Left renal cortex interstitium (tissue), 4 donors: ENCODE results near the gene STK32B. TPM values are rescaled to one million over a fixed set of nuclear protein-coding genes. Genes with fewer than 3 reads are reported as not detected.
A peak's percentile ranks its signal among the peaks of the same experiment; 100 is the strongest.

Experiments used
- DNase-seq, 4 donors: peaks; one replicate each; pipeline ENCODE4 v3.0.0-alpha.2; 2013; ENCODE audit warnings: low read depth in 4 of 4, low spot score in 2 of 4, missing footprints in 1 of 4
- polyA plus RNA-seq, 4 donors: library from polyadenylated mRNA; unstranded; fragments of 120-200 nt; gene quantifications; one replicate each; pipeline ENCODE4 v1.2.1, GENCODE V29; 2013; ENCODE audit not compliant: insufficient read length in 4 of 4

The STK32B gene
- polyA plus RNA-seq, 4 donors = 8.9 to 10.7 (median 9.6) TPM

GRCh38 chr4:5379895-5380294 lies 328.6 kb downstream of the STK32B start:
- no peak for DNase-seq

DNA sequence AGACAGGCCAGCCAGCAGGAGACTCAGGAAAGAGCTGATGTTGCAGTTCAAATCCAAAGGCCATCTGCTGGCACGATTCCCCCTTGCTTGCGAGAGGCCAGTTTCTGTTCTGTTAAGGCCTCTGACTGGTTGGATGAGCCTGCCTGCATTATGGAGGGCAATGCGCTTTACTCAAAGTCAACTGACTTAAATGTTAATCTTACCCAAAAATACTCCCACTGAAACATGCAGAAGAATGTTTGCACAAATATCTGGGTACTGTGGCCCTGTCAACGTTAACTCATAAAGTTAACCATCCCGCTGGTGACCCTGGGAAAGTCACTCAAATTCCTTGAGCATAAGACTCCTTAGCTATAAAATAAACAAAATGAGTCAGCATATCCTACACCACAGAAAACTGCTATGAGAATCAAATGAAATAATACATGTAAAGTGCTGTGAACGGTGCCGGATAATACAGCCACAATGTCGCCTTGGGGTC lies 330.7 kb downstream of the STK32B start:
- DNase-seq = no peak

DNA sequence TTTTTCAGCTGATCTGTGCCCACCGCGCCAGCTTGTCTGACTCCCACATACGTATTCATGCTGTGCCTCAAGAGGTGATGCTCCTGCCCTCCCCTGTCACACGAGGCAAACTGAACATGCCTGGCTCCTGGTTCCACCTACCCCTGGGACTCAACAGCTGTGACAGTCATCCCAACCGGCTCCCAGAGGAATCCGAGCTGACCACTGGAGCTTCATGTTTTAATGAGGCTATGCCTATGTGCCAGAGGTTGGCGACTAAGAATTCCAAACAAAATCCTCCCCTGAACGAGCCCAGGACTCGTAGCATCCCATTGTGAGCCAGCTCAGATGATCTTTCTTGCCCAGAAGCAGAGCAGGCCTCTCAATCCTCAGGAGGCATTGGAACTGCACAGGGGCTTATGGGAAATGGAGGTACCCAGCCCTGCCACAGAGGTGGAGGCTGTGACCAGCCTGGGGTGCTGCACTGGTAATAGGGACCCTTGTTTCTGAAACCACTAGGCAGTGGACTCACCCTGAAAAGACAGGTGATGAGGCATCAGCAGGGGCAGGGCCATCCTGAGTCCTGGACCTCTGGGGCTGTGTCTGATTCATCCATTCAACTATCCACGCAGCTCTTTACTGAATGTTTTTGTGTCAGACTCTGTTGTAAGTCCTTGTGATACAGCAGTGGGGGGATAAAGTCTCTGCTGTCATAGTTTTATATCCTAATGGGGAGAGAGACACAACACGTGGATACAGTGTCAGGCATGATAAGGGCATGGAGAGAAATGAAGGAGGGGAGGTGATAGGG lies 332.1 kb downstream of the STK32B start:
- no peak for DNase-seq

DNA sequence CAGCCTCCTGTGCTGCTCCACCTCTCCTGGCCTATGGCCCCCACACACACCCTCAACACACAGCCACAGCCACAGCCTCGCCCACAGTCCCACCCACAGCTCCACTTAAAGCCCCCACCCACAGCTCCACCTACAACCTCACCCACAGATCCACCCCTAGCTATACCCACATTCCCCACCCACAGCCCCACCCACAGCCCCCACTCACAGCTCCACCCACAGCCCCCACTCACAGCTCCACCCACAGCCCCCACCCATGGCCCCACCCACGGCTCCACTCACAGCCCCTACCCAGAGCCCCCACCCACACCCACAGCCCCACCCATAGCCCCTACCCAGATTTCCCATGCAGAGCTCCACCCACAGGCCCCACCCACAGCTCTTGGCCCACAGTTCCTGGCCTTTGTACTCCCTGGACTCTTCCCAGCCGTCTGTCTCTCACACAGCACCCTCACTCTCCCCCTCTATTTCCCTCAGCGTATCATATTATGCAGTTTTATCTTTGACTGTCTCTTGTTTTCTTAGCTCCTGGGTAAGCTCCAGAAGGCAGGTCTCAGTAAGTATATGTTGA lies 334.5 kb downstream of the STK32B start:
- DNase-seq = no peak

- no peak for DNase-seq
Observed at GRCh38 chr4:5386921-5387320, 335.6 kb downstream of the STK32B start.

GRCh38 chr4:5387457-5387856 lies 336.2 kb downstream of the STK32B start:
- no peak for DNase-seq

DNA sequence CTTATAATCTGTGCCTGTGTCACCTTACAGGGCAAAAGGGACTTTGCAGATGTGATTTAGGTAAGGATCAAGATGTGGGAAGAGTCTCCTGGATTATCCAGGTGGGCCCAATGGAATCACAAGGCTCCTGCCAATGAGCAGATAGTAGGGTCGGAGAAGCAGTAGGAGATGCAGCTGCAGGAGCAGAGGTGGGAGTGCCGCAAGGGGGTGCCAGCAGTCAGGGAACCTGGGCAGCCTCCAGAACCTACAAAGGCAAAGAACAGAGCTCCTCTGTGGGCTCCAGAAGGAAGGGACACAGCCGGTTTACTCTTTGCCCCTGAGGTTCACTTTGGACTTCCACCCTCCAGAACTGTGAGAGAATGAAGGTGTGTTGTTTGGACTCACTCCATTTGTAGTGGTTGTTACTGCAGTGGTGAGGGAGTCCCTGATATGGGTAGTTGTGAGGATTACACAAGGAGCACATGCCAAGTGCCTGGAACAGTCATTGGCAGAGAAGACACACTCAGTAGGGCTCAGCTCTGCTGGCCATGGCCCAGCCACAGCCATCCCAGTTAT lies 338.6 kb downstream of the STK32B start:
- DNase-seq = no peak

GRCh38 chr4:5391492-5391891 lies 340.2 kb downstream of the STK32B start:
- no peak for DNase-seq

- no peak for DNase-seq
Observed at GRCh38 chr4:5393911-5394513, 342.7 kb downstream of the STK32B start.

- DNase-seq = no peak
Observed at GRCh38 chr4:5395781-5396180, 344.5 kb downstream of the STK32B start.

GRCh38 chr4:5398056-5398455 lies 346.8 kb downstream of the STK32B start:
- no peak for DNase-seq

DNA sequence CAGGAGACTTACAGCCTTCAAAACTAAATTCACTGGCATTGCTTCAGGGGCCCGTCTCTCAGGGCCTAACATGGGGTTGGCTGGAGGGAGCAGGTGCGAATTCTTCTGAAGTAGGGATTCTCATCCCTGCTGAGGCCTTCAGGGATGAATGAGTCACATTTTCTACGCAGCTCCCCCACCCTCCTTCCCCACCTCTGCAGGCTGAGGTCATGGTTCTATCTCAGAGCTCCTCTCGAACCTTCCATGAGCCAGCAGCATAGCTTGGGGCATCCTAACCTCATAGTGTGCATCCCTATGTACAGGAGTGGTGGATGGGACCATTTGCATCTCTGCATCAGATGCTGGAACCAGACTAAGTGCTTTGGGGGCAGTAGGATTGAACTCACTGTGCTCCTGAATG lies 347.8 kb downstream of the STK32B start:
- DNase-seq = no peak

- DNase-seq = peak in 2 of 4 donors; percentile 4
Observed at GRCh38 chr4:5399790-5400421, 348.6 kb downstream of the STK32B start.

- DNase-seq = no peak
Observed at GRCh38 chr4:5403746-5404497, 352.6 kb downstream of the STK32B start.

DNA sequence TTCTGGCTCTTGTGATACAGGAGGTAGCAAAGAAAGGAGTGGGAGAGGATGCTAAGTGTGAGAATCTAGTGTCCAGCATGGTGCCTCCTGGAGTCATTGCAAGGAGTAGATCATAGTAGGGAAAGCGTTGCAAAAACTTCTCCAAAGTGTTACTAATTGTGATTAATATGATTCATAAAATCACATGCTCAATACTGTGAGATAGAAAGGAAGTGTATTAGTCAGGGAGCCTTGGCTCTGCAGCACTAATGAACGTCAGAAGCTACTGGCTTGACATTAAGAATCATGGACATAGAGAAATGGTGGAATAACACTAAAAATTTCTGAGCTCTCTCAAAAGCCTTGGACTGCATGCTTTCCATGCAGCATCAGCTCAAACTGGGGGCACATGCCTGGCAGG lies 358.0 kb downstream of the STK32B start:
- DNase-seq = no peak

GRCh38 chr4:5409972-5410618 lies 358.8 kb downstream of the STK32B start:
- DNase-seq = no peak

DNA sequence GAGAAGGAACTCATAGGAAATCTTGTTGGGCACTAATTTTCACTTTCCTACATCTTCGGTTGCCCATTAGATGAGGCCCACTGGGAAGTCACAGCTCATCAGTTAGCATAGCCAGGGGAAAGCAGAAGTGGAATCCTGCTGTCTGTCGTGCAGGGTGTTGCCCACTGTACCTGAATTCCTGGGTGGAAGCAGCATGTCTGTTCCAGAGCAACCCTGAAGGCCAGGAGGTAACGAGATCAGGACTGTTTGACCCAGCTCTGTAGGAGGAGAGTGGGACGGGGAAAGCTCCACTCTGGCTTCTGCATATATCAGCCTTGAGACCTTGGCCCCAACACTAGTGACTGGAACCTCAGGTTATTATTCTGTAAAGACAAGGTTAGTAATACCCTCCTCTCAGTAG lies 361.0 kb downstream of the STK32B start:
- no peak for DNase-seq

DNA sequence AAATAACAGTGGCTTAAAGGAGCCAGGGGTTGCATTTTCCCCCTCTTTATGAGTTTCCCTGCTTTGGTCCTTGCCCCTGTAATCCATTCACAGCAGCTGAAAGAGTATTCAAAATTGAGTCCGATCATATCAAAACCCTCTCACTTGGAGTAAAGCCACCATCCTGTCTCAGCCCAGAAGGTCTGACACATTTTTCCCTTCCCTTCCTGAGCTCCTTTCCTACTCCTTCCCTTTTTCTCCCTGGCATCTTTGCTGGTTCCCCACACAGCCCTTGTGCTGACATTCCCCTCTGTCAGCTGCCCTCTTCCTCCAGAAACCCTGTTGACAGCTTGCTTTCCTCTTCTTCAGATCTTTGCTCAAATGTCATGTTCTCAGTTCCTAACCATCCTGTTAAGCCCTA lies 361.5 kb downstream of the STK32B start:
- DNase-seq = no peak

DNA sequence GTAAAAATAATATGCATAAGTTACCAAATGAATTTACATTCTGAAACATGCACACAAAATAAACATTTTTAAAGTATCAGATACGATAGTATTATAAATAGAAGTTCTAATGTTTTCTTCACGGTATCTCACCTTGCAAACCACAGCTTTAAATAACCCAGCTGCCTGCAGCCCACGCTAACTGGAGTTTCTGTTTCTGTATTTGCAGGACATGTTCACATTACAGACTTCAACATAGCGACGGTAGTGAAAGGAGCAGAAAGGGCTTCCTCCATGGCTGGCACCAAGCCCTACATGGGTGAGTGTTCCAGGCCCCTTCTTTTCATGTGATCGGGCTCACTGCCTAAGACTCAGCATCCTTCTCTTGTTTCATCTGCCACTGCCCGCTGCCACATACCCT lies 365.4 kb downstream of the STK32B start:
- DNase-seq = no peak

DNA sequence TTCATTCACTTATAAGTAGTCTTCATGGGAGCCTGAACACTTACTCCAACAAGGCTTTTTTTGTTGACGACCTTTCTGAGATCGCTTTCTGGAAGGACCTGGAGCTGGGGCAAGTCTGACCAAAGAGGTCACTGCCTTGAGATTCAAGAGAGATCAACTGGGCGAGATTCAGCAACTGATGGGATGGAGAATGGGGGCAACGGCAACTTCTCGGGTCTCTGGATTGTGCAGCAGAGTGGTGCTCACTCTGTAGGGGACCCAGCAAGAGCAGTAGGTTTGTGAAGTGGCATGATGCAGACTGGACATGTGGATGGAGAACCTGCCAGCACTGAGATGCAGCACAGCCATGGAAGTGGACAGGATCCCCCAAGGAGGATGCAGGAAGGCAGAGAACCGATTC lies 369.0 kb downstream of the STK32B start:
- DNase-seq = no peak
